Esophagus (tissue), 2 donors: ENCODE data around the gene MYT1. TPM values are rescaled to one million over a fixed set of nuclear protein-coding genes. Genes with fewer than 3 reads are reported as not detected.

ENCODE experiments used
- H3K27ac ChIP-seq, 2 donors: one replicate each; pipeline ENCODE4 v1.5.1; 2013; ENCODE audit warnings: low read depth in 2 of 2, mild to moderate bottlenecking in 2 of 2, inconsistent platforms in 1 of 2, low read length in 1 of 2, moderate library complexity in 1 of 2
- H3K27me3 ChIP-seq, 2 donors: one replicate each; pipeline ENCODE4 v1.6.1; 2013; ENCODE audit warnings: low read length in 2 of 2, control low read depth in 1 of 2, mild to moderate bottlenecking in 1 of 2; ENCODE audit not compliant: insufficient read depth in 2 of 2, control insufficient read depth in 1 of 2
- H3K36me3 ChIP-seq, 2 donors: one replicate each; pipeline ENCODE4 v1.6.1; 2013; ENCODE audit warnings: low read length in 1 of 2; ENCODE audit not compliant: control insufficient read depth in 2 of 2, insufficient read depth in 2 of 2
- H3K4me1 ChIP-seq, 2 donors: one replicate each; pipeline ENCODE4 v1.6.1; 2013; ENCODE audit warnings: low read length in 1 of 2; ENCODE audit not compliant: control insufficient read depth in 2 of 2, insufficient read depth in 2 of 2
- H3K4me3 ChIP-seq, 2 donors: one replicate each; pipeline ENCODE4 v1.5.1; 2013; ENCODE audit warnings: low read length in 2 of 2, mild to moderate bottlenecking in 2 of 2, low read depth in 1 of 2, moderate library complexity in 1 of 2
- H3K9me3 ChIP-seq, 2 donors: one replicate each; pipeline ENCODE4 v1.6.1; 2013; ENCODE audit warnings: mild to moderate bottlenecking in 2 of 2, low read depth in 1 of 2, low read length in 1 of 2, moderate library complexity in 1 of 2; ENCODE audit not compliant: control insufficient read depth in 2 of 2, insufficient read depth in 1 of 2
- WGBS, 2 donors: extraction: QIAGEN DNeasy Blood & Tissue Kit; methylation state at CpG; one replicate each; pipeline ENCODE4 v1.1.7; 2013; 5-methylcytosine and 5-hydroxymethylcytosine counted together
- polyA plus RNA-seq, 2 donors: library from polyadenylated mRNA; stranded (reverse); fragments of 200-250 nt; gene quantifications; one replicate each; pipeline ENCODE4 v1.2.3, GENCODE V29; 2013
- donor health status: healthy with polysubstance abuse.
- donor health status: Bipolar disorder and iron deficiency.

The MYT1 gene
- polyA plus RNA-seq, 2 donors, result not detected

DNA sequence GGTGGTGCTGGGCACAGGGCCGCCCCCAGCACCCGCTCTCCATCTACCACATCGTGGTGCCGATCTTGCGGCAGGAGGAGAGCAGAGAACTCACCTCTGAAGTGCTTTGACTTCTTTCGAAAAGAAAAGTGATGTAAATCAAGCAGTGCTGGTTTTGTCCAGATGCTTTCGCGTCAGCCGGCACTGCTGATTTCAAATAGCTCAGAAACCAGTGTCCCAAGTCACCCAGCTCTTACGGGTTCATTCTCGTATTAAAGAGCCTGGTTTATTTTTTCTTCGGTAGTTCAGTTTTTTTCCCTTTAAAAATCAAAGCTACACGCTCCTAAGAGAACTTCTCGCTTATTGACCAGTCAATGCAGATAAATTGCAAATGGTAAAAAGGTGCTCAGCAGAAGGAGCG is 32.1 kb downstream of the MYT1 start:
- H3K27ac ChIP-seq, result no peak overlapping the region
- H3K36me3 ChIP-seq, result no peaks in the 10 kb centered on the region
- 81 to 85% methylated on average over 15 of the region's 15 CpGs for WGBS, 2 donors
- H3K9me3 ChIP-seq, result no peaks in the 10 kb centered on the region
- H3K27me3 ChIP-seq, result no peaks in the 10 kb centered on the region
- H3K4me1 ChIP-seq, result no peaks in the 10 kb centered on the region
- no peak overlapping the region for H3K4me3 ChIP-seq

DNA sequence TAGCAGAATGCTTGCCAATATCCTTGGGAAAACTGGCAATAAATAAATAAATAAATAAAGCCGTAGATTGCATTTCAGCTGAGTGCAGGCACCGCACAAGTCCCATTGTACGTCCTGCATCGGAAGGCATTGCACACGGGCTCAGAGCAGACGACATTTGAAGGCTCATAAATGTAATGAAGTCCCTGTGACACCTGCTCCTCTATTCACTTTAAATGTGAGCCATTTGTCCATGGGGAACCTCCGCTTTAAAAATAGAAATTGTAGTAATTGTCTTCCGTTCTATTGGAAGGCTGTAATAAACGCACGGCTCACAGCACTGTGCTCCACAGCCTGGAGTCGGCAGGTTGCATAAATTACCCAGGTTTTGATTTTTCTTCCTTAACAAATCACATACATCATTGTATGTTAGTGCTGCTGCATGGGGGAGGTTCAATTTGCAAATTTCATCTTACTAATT is 32.6 kb downstream of the MYT1 start:
- Histone ChIP-seq H3K27me3 (no peaks in the 10 kb centered on the region), H3K9me3 (no peaks in the 10 kb centered on the region), H3K4me1 (no peaks in the 10 kb centered on the region), H3K4me3 (no peak overlapping the region), H3K27ac (no peak overlapping the region), H3K36me3 (no peaks in the 10 kb centered on the region)
- WGBS, 2 donors, result 76 to 80% methylated on average over 11 of the region's 11 CpGs

DNA sequence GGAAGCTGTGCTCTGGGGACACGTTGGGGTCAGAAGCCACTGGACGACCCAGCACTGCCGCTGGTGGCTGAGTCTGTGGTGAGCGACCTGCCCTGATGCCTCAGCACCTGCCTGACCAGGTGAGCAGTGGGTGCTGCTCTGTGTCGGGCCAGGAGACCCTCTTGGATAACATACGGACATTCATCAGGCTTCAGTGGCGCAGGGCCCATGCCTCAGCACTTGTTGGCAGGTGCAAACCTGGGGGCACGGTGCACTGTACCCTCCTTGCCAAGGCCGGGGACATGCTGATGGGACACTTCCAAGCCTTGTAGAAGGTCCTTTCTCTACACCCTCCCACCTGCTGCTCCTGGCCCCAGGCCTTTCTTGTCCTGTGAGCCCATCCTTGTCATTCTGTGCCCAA is 34.1 kb downstream of the MYT1 start:
- 78 to 85% methylated on average over 9 of the region's 9 CpGs for WGBS, 2 donors

DNA sequence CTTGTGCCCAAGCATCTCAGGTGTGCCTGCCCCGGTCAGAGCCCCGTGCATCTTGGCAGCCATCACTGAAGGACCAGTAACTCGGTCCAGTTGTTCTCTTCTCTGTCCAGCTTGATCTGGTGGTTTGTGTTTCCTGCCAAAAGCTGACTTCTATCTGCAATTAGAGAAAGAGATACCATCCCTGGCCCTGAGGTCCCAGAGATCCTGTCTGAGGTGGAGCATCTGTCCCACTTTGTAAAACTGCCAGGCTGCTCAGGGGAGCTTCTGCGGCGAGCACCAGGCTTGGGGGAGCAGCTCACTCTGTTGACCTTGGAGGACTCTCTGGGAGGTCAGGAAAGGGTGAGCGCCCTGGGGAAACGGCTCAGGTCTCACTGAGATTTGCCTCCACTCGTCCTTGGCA is 35.1 kb downstream of the MYT1 start:
- no peaks in the 10 kb centered on the region for H3K36me3 ChIP-seq
- H3K4me1 ChIP-seq, result no peaks in the 10 kb centered on the region
- 57 to 76% methylated on average over 8 of the region's 8 CpGs for WGBS, 2 donors
- no peaks in the 10 kb centered on the region for H3K27me3 ChIP-seq
- no peak overlapping the region for H3K27ac ChIP-seq
- H3K4me3 ChIP-seq, result no peak overlapping the region
- no peaks in the 10 kb centered on the region for H3K9me3 ChIP-seq

More for the DNA sequence above, 34.1 kb downstream of the MYT1 start:
- Histone ChIP-seq H3K27me3 (no peaks in the 10 kb centered on the region), H3K4me3 (no peak overlapping the region), H3K27ac (no peak overlapping the region), H3K9me3 (no peaks in the 10 kb centered on the region), H3K36me3 (no peaks in the 10 kb centered on the region), H3K4me1 (no peaks in the 10 kb centered on the region)

DNA sequence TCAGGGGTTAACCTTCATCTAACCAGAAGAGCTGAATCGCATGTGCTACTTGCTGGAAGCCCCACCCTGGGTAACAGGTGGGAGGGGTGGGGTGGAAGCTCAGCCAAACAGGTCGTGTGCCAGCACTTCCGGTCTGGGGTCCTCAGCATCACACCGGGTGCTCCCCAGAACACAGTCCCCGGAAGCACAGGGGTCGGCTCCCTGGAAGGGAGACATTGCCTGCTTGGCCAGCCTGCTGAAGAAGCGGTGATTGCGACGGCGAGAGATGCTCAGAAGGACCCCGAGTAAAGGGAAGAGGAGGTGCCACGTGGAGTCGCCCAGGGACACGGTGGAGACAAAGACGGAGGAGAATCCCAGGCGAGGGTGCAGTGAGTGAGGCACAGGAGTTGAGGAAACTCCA is 36.5 kb downstream of the MYT1 start:
- Histone ChIP-seq H3K4me3 (no peak overlapping the region), H3K27ac (no peak overlapping the region), H3K27me3 (no peaks in the 10 kb centered on the region), H3K4me1 (peaks cover 0 to under 1% of the 10 kb centered on the region in 2 donors), H3K36me3 (no peaks in the 10 kb centered on the region), H3K9me3 (no peaks in the 10 kb centered on the region)
- WGBS, 2 donors, result 80% methylated on average over 16 of the region's 16 CpGs

DNA sequence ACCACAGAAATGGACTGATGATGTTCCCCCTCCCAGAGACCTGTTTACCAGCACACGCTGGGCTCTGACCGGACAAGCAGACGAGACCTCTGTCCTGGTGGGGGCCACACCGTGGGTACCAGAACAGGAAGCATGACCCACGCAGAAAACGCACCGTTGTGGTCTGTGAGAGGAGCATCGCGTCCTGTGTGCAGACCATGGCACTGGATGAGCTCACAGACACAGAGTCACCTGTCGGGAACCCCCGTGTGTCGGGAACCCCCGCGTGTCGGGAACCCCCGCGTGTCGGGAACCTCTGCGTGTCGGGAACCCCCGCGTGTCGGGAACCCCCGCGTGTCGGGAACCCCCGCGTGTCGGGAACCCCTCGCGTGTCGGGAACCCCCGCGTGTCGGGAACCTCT is 37.4 kb downstream of the MYT1 start:
- Histone ChIP-seq H3K9me3 (no peaks in the 10 kb centered on the region), H3K27me3 (no peaks in the 10 kb centered on the region), H3K4me3 (no peak overlapping the region), H3K4me1 (peaks cover 2 to 3% of the 10 kb centered on the region in 2 donors), H3K27ac (no peak overlapping the region), H3K36me3 (no peaks in the 10 kb centered on the region)
- whole genome bisulfite sequencing, 2 donors, result 81 to 89% methylated on average over 31 to 35 of the region's 35 CpGs

DNA sequence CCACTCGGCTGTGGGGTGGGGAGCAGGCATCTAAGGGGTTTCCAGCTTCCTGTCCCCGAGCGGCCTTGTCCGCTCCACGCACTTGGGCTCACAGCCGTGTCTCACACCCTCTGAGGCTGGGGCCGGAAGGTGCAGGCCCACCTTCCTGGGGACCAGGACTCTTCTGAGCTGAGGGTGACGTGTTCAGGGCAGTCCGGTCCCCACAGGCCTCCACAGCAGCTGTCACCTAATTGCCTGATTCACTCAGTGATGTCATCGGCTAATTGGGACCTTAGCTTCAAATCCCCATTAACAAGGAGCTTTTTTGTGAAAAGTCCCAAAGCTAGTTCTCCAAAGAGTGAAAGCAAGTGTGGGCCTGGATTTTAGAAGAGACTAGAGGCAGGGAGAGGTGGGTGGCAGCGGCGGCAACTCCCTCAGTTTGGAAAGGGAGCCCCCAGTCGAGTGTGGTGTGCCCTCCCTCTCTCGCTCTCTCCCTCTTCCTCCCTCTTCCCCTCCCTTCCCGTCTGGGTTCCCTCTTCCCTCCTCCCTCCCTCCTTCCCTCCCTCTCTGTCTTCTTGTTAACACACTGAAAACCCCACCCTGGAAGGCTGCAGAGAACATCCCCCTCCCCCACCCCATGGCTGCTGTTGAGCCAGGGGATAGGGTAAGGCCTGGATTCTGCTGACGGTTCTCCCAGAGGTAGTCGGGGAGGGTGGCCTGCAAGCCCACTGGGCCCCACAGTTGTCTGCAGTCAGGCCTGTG is 39.0 kb downstream of the MYT1 start:
- peaks cover 2 to 3% of the 10 kb centered on the region in 2 donors for H3K4me1 ChIP-seq
- no peak overlapping the region for H3K27ac ChIP-seq
- no peak overlapping the region for H3K4me3 ChIP-seq
- WGBS, 2 donors, result 75% methylated on average over 17 of the region's 17 CpGs
- no peaks in the 10 kb centered on the region for H3K27me3 ChIP-seq
- no peaks in the 10 kb centered on the region for H3K36me3 ChIP-seq
- H3K9me3 ChIP-seq, result no peaks in the 10 kb centered on the region

DNA sequence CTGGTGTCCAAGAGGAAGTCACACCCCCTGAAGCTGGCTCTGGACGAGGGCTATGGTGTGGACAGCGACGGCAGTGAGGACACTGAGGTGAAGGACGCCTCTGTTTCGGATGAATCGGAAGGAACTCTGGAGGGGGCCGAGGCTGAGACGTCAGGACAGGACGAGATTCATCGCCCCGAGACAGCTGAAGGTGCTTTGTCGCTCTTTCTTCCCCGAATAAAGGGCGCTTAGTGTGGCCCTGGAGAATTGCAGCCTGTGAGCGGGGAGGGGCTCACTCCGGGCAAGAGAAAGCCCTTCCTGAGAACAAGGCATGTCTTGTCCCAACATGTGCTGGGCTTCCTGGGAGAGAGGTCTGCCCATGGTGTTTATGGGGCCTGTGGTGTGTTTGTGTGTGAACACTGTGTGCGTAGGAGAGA is 41.4 kb downstream of the MYT1 start:
- H3K27ac ChIP-seq, result no peak overlapping the region
- no peaks in the 10 kb centered on the region for H3K27me3 ChIP-seq
- WGBS, 2 donors, result 46 to 60% methylated on average over 17 of the region's 17 CpGs
- H3K4me1 ChIP-seq, result peaks cover 2 to 3% of the 10 kb centered on the region in 2 donors
- H3K4me3 ChIP-seq, result no peak overlapping the region
- H3K36me3 ChIP-seq, result no peaks in the 10 kb centered on the region
- no peaks in the 10 kb centered on the region for H3K9me3 ChIP-seq

DNA sequence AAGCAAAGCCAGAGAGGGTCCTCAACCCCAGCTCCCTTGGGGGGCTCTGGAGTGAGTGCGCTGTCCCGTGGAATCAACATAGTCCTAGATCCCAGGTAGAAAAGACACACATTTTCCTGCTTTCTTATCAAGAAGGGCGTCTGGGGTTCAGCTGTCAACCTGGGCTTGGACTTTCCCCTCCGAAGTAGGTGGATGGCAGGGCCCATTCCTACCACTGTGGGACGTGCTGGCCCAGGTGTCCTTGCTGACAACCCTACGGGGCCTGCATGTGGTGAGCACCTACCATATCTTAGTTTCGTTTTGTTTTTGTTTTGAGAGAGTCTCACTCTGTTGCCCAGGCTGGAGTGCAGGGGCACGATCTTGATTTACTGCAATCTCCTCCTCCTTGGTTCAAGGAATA is 42.4 kb downstream of the MYT1 start:
- Histone ChIP-seq H3K9me3 (no peaks in the 10 kb centered on the region), H3K4me1 (peaks cover 2 to 3% of the 10 kb centered on the region in 2 donors), H3K27me3 (no peaks in the 10 kb centered on the region), H3K4me3 (no peak overlapping the region), H3K36me3 (no peaks in the 10 kb centered on the region), H3K27ac (no peak overlapping the region)
- WGBS, 2 donors, result 78 to 90% methylated on average over 8 of the region's 8 CpGs
